DOHH2 (cell line): Measurements from ENCODE around the gene RIPK1.
"Not testable (repeated sequence)": the region's sequence is repeated elsewhere in the genome, so short reads cannot be mapped to it uniquely, and the experiment has no call there.

Experiments used
- H3F3A ChIP-seq: fragments of 200-600 bp; sonication (generic), shearing (Covaris generic); 2 replicates; pipeline ENCODE4 v1.6.0; 2016; ENCODE audit warnings: antibody characterized with exemption, mild to moderate bottlenecking; ENCODE audit not compliant: control insufficient read depth, insufficient read depth
- H3K27ac ChIP-seq: fragments of 200-600 bp; sonication (generic); 2 replicates; pipeline ENCODE4 v1.5.1; 2014; ENCODE audit warnings: low read depth, mild to moderate bottlenecking, low read length, moderate library complexity
- H3K27me3 ChIP-seq: fragments of 200-600 bp; sonication (generic); 2 replicates; pipeline ENCODE4 v1.6.1; 2014; ENCODE audit warnings: mild to moderate bottlenecking, low read length, mixed read lengths; ENCODE audit not compliant: control insufficient read depth
- H3K36me3 ChIP-seq: fragments of 200-600 bp; sonication (generic); 2 replicates; pipeline ENCODE4 v1.6.1; 2014; ENCODE audit warnings: mild to moderate bottlenecking, low read length, moderate library complexity, mixed read lengths; ENCODE audit not compliant: control insufficient read depth
- H3K4me1 ChIP-seq: fragments of 200-600 bp; sonication (generic); 2 replicates; pipeline ENCODE4 v1.6.1; 2014; ENCODE audit warnings: mild to moderate bottlenecking, low read length, mixed read lengths; ENCODE audit not compliant: control insufficient read depth
- H3K4me2 ChIP-seq: fragments of 200-600 bp; sonication (generic); 2 replicates; pipeline ENCODE4 v1.6.0; 2014; ENCODE audit warnings: mild to moderate bottlenecking, low read length, moderate library complexity
- H3K4me3 ChIP-seq: fragments of 200-600 bp; sonication (generic); 2 replicates; pipeline ENCODE4 v1.5.1; 2014; ENCODE audit warnings: mild to moderate bottlenecking, low read length, mixed read lengths
- H3K79me2 ChIP-seq: fragments of 200-600 bp; sonication (generic); 2 replicates; pipeline ENCODE4 v1.6.1; 2014; ENCODE audit warnings: mild to moderate bottlenecking, low read length, mixed read lengths; ENCODE audit not compliant: control insufficient read depth
- H3K9me2 ChIP-seq: fragments of 200-600 bp; sonication (generic); replicated peaks from 2 replicates; pipeline ENCODE4 v1.6.1; 2014; ENCODE audit warnings: mild to moderate bottlenecking, low read length, mixed read lengths; ENCODE audit not compliant: control insufficient read depth
- H3K9me3 ChIP-seq: fragments of 200-600 bp; sonication (generic); 2 replicates; pipeline ENCODE4 v1.6.1; 2014; ENCODE audit warnings: antibody characterized with exemption, low read length, mixed read lengths; ENCODE audit not compliant: control insufficient read depth, insufficient read depth
- H4K20me1 ChIP-seq: fragments of 200-600 bp; sonication (generic); 2 replicates; pipeline ENCODE4 v1.6.0; 2014; ENCODE audit warnings: low read depth, mild to moderate bottlenecking, antibody characterized with exemption, low read length, moderate library complexity; ENCODE audit not compliant: control insufficient read depth, insufficient read depth
- EZH2phosphoT487 ChIP-seq: fragments of 200-600 bp; sonication (generic); IDR thresholded peaks from 2 replicates; pipeline ENCODE4 v1.6.1; 2017; ENCODE audit warnings: borderline replicate concordance, mild to moderate bottlenecking, antibody characterized with exemption, low read length, moderate library complexity, mixed read lengths
- TF ChIP-seq, protein P1 (sequence below): fragments of 200-600 bp; sonication (generic); IDR thresholded peaks from one replicate; pipeline ENCODE4 v1.5.1; 2014; ENCODE audit warnings: antibody characterized with exemption, mild to moderate bottlenecking, low read depth, low read length; ENCODE audit not compliant: poor library complexity, severe bottlenecking

Gene RIPK1

DNA sequence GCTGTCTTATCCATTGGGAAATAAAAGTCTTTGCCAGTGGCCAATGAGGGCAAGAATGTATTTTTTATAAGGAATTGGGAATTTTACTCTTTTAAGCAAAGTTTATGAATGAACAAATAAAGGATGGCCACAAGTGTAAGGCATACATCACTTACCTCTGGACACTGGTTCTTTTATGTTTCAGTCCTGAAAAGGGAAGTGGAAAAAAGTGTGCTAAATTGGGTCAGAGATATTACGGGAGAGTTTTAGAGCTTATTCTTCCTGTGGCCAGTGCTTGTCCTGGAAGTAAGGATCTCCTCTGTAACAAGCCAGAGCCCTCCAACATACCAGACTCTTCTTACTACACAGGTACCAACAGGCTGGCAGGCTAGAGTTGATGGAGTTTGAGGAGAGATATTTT, 22.5 kb upstream of the RIPK1 start:
- Histone ChIP-seq H3K4me2 (peak overlapping the region; percentile 33), H3K4me3 (no peak overlapping the region), H3K9me3 (no peaks in the 10 kb centered on the region), H3K9me2 (no peaks in the 10 kb centered on the region), H3K36me3 (no peaks in the 10 kb centered on the region), H3F3A (0 out of 2 replicates have a peak, but pooled peaks cover 2% of the 10 kb centered on the region), H3K27me3 (no peaks in the 10 kb centered on the region), H3K79me2 (no peaks in the 10 kb centered on the region), H3K4me1 (peaks cover 12% of the 10 kb centered on the region), H4K20me1 (no peaks in the 10 kb centered on the region), H3K27ac (no peak overlapping the region)
- TF ChIP-seq EZH2phosphoT487 = no peak
- TF ChIP-seq, protein P1, sequence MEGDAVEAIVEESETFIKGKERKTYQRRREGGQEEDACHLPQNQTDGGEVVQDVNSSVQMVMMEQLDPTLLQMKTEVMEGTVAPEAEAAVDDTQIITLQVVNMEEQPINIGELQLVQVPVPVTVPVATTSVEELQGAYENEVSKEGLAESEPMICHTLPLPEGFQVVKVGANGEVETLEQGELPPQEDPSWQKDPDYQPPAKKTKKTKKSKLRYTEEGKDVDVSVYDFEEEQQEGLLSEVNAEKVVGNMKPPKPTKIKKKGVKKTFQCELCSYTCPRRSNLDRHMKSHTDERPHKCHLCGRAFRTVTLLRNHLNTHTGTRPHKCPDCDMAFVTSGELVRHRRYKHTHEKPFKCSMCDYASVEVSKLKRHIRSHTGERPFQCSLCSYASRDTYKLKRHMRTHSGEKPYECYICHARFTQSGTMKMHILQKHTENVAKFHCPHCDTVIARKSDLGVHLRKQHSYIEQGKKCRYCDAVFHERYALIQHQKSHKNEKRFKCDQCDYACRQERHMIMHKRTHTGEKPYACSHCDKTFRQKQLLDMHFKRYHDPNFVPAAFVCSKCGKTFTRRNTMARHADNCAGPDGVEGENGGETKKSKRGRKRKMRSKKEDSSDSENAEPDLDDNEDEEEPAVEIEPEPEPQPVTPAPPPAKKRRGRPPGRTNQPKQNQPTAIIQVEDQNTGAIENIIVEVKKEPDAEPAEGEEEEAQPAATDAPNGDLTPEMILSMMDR = no peak

- Histone ChIP-seq H4K20me1 (no peaks in the 10 kb centered on the region), H3K4me2 (no peak overlapping the region), H3K4me1 (peaks cover 12% of the 10 kb centered on the region), H3K9me3 (no peaks in the 10 kb centered on the region), H3K27ac (no peak overlapping the region), H3K27me3 (no peaks in the 10 kb centered on the region), H3K79me2 (no peaks in the 10 kb centered on the region), H3K36me3 (no peaks in the 10 kb centered on the region), H3K9me2 (no peaks in the 10 kb centered on the region), H3K4me3 (no peak overlapping the region), H3F3A (0 out of 2 replicates have a peak, but pooled peaks cover 2% of the 10 kb centered on the region)
- TF ChIP-seq EZH2phosphoT487 = no peak
- TF ChIP-seq, protein P1 = no peak
Observed at GRCh38 chr6:3046295-3046694, 22.0 kb upstream of the RIPK1 start.

- peaks cover 14% of the 10 kb centered on the region for H3K4me1 ChIP-seq
- not testable (repeated sequence) for H3K79me2 ChIP-seq, H3K4me3 ChIP-seq, H3K9me2 ChIP-seq, H3K4me2 ChIP-seq, H3K27ac ChIP-seq, H4K20me1 ChIP-seq, H3K27me3 ChIP-seq, H3F3A ChIP-seq, H3K36me3 ChIP-seq, H3K9me3 ChIP-seq
Observed at GRCh38 chr6:3048009-3048408, 20.3 kb upstream of the RIPK1 start.

DNA sequence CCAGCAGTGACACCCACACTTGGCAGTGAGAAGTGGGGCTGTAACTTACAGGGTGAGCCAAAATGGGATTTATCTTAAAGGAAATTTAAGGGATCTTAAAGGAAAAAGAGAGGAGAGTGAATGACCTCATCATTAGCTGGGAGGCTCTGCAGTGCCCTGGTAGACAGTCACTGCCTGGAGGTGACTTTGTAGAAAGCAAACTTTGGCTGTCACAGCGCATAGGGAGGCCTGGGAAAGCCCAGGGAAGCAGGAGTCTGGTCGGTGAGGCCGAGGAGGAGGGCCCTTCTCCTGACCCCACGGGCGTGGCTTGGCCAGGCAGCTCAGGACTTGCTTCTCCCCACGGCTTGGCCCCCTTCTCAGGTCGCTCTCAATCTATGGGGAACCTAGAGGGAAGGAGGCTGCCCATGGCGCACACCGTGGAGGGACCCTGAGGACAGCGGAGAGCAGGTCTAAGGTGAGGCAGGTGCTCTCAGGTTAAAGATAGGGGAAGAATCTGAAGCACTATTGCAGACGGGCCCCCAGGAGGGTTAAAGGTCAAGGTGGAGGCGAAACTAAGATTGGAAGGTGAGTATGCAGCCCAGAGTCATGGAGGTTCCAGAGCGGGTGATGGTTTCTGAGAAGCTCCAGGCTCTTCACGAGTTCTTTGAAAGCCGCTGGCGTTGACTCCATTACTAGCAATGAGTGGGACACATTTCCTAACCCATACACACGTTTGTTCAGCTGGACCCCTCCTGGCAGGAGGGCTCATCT, 15.6 kb upstream of the RIPK1 start:
- Histone ChIP-seq H3K9me3 (no peaks in the 10 kb centered on the region), H3K36me3 (no peaks in the 10 kb centered on the region), H3K4me3 (peak overlapping the region; percentile 72), H3K27ac (no peak overlapping the region), H3K4me1 (peaks cover 29% of the 10 kb centered on the region), H3F3A (peaks cover 4% of the 10 kb centered on the region; the same call in 1 of the 2 replicates), H3K9me2 (no peaks in the 10 kb centered on the region), H4K20me1 (no peaks in the 10 kb centered on the region), H3K4me2 (peak overlapping the region; percentile 76), H3K27me3 (no peaks in the 10 kb centered on the region), H3K79me2 (no peaks in the 10 kb centered on the region)
- no peak for TF ChIP-seq EZH2phosphoT487
- TF ChIP-seq, protein P1 = no peak
